ENCODE results near the gene HS6ST2.

GRCh38 chrX:132983496-132983895 is 25.1 kb upstream of the HS6ST2 start:
- no peak for TF ChIP-seq POLR2A (IDR thresholded peaks at IDR 0.05)
- TF ChIP-seq CTCF (IDR thresholded peaks at IDR 0.05): no peak

Data from testis (tissue), 2 donors.